A204.1 (cell line): ENCODE results near the gene ZNF592.

Source experiments
- FAIRE-seq: peaks from 2 replicates; lab custom pipeline; 2012; peaks lifted over from hg19 to GRCh38; lab: Jason Lieb, UNC

ZNF592 gene

DNA sequence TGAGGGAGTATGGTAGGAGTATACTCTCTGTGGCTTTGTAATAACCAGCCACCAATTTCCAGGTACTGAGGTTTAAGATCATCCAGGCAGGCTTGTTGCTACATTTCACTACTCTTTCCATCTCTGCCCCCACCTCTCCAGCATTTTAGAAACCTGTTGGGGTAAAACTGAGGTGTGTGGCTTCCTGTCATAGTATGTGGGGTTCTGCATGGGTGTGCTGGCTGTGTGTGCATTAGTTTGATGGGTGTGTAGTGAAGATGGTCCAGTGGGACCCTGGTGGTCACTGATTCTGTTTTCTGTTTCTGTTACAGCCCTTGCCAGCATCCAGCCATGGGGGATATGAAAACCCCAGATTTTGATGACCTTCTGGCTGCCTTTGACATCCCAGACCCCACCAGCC is 34.0 kb downstream of the ZNF592 start:
- FAIRE-seq: no peak

DNA sequence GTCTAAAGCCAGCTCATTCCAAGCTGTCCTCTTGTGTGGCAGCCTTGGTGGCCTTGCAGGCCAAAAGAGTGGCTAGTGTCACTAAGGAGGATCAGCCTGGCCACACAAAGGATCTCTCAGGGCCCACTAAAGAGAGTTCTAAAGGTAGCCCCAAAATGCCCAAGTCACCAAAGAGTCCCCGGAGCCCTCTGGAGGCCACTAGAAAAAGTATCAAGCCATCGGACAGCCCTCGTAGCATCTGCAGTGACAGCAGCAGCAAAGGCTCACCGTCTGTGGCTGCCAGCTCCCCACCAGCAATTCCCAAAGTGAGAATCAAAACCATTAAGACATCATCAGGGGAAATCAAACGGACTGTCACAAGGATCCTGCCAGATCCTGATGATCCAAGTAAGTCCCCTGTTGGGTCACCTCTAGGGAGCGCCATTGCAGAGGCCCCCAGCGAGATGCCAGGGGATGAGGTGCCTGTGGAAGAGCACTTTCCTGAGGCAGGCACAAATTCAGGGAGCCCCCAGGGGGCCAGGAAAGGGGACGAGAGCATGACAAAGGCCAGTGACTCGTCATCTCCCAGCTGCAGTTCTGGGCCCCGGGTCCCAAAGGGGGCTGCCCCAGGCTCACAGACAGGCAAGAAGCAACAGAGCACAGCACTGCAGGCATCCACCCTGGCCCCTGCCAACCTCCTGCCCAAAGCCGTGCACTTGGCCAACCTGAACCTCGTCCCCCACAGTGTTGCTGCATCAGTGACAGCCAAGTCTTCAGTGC is 35.3 kb downstream of the ZNF592 start:
- no peak for FAIRE-seq

DNA sequence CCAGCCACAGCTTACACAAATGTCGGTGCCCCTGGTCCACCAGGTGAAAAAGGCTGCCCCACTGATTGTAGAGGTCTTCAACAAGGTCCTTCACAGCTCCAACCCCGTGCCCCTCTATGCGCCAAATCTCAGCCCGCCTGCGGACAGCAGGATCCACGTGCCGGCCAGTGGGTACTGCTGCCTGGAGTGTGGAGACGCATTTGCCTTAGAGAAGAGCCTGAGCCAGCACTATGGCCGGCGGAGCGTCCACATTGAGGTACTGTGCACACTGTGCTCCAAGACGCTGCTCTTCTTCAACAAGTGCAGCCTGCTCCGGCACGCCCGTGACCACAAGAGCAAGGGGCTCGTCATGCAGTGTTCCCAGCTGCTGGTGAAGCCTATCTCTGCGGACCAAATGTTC is 35.9 kb downstream of the ZNF592 start:
- no peak for FAIRE-seq

DNA sequence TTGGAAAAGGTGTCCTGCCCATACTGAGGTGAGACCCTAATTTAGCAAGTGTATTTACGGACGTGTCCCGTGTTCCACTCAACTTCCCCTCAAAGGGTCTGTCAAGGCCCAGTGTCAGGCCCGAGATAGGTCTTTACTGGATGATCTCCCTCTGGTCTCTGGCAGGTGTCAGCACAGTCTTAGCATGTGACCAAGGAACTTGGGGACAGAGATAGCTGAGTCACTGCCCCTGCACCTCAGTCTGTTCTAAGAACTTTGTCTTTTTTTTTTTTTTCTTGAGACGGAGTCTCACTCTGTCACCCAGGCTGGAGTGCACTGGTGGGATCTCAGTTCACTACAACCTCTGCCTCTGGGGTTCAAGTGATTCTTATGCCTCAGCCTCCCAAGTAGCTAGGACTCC is 36.7 kb downstream of the ZNF592 start:
- no peak for FAIRE-seq

DNA sequence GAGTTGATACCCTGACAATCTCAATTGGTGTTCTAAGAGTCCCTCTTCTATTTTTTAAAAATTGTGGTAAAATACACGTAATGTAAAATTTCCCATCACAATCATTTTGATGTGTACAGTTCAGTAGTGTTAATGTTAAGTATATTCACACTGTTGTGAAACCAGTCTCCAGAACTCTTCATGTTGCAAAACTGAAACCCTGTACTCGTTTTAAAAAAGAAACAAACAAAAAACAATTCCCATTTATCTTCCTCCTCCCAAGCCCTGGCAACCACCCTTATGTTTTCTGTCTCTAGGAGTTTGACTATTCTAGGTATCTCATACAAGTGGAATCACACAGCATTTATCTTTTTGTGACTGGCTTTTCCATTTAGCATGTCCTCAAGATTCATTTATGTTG is 40.1 kb downstream of the ZNF592 start:
- no peak for FAIRE-seq

DNA sequence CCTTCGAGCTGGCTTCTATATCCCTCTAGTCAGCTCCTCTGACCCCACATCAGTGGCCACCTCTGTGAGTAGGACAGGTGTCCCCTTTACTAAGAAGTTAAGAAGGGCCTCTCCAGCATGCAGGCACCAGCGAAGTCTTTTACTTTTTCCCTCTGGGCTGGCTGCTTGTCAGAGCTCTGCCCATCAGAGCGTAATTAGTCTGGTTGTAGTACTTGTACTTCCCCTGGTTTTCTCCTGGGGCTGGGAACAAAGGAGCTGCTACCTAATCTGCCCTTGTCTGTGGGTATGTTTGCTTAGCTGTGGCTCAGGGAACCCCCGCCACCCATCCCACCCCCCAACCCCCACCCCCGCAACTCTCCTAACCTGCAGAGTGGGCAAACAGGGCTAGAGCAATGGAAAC is 41.4 kb downstream of the ZNF592 start:
- no peak for FAIRE-seq

DNA sequence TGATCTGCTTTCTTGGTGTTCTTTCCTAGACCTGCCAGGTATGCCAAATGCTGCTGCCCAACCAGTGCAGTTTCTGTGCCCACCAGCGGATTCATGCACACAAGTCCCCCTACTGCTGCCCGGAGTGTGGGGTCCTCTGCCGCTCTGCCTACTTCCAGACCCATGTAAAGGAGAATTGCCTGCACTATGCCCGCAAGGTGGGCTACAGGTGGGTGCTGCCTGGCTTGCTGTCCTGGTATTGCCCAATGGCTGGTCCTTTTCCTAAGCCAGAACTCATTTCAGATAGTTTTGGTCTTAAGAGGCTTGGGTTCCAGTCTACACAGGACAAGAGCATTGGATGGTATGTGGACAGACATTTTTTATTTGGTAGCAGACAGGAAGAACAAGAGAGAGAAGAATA is 42.3 kb downstream of the ZNF592 start:
- FAIRE-seq: no peak

DNA sequence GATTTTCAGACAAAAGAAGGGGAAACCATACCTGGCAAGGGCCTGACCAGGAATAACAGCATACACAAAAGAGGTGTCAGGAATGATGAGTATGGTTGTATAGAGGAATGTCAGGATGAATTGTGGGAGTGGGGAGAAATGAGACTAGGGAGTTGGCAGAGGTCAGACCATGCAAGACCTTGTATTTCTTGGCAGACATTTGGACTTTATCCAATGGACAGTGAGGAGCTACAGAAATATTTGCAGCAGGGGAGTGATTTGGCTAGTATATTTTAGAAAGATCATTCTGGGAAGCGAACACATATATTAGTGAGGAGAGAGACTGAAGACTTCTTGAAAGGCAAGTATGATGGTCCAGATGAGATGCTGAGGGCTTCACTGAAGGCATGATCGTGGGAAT is 43.4 kb downstream of the ZNF592 start:
- no peak for FAIRE-seq

DNA sequence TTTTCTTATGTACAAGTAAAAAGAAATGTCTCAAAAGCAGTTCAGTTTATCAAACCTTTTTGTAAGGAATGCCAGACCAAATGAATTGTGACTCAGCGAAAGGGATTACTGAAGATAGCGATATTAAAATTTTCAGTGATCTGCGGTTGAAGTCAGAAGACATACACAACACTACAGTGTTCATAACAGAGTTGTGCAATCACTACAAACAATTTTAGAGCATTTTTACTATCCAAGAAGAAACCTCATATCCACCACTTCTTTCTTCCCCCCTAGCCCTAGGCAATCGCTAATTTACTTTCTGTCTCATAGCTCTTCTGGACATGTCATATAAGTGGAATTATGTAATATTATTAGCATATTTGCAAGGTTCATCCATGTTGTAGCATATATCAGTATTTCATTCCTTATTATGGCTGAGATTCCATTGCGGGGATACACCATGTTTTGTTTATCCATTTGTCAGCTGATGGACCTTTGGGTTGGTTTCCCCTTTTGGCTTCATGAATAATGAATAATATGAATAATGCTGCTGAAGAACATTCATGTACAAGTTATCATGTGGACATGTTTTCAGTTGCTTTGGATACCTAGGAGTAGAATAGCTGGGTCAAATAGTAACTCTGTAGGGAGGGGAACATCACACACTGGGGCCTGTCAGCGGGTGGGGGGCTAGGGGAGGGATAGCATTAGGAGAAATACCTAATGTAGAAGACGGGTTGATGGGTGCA is 45.2 kb downstream of the ZNF592 start:
- no peak for FAIRE-seq

DNA sequence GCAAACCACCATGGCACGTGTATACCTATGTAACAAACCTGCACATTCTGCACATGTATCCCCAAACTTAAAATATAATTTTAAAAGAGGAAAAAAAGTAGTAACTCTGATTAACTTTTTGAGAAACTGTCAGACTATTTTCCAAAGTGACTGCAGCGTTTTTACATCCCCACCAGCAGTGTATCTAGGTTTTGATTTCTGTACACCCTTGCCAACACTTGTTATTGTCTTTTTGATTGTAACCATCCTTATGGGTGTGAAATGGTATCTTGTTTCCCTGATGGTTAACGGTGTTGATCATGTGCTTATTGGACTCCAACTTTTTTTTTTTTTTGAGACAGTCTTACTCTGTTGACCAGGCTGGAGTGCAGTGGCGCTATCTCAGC is 45.8 kb downstream of the ZNF592 start:
- no peak for FAIRE-seq

DNA sequence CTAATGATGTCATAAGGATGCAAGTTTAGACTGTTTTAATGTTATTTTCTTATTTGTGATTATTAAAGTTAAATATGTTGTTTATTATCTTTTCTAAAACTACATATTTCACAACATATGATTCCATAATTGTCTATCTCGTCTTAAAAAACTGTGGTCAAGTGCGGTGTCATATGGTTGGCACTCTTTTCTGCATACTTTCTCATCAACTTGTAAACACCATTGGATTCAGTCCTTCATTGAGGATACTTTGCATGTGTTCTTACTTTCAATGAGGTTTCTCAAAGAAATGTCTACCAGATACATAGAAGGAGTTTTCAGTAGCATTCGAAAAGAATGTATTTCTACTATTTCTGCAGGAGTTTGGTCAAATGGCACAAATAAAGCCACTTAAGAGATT is 46.8 kb downstream of the ZNF592 start:
- FAIRE-seq: no peak

DNA sequence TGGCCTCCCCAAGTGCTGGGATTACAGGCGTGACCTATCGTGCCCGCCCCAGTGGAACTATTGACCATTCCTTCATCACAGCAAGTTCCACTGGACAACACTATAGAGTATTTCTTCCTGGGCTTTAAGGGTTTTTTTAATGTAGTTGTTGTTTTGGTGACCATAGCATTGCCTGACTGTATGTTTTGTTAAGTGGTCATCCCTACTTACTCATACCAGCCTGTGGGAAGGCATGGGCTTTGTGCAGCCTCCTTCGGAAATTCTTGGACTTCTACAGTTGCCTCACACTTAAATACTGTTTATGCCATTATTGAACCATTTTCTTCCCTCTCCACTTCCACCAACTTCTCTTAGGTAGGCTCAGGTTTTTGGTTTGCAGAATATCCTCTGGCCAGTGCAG is 48.8 kb downstream of the ZNF592 start:
- no peak for FAIRE-seq

DNA sequence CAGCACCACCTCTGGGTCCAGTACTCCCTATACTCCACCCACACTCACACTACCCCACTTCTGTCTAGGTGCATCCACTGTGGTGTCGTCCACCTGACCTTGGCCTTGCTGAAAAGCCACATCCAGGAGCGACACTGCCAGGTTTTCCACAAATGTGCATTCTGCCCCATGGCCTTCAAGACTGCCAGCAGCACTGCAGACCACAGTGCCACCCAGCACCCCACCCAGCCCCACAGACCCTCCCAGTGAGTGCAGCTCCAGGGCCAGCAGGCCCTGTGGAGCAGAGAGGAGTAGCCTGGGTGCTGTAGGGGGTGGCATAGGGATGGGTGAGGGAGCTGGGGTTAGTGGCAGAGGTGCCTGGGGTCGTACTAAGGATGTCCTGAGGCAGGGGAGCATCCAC is 49.4 kb downstream of the ZNF592 start:
- no peak for FAIRE-seq

DNA sequence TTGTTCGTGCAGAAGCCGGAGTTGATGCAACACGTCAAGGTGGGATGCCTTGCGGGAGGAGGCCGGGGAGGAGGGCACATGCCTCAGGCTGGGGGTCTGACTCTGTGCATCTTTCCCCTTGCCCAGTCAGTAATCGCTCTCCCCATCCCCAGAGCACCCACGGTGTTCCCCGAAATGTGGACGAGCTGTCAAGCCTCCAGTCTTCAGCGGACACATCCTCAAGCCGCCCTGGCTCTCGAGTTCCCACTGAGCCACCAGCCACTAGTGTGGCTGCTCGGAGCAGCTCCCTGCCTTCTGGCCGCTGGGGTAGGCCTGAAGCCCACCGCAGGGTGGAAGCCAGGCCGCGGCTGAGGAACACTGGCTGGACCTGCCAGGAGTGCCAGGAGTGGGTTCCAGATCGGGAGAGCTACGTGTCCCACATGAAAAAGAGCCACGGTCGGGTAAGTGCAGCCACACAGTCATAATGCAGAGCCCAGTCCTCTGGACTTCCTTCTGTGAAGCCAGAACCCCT is 50.1 kb downstream of the ZNF592 start:
- FAIRE-seq: no peak

DNA sequence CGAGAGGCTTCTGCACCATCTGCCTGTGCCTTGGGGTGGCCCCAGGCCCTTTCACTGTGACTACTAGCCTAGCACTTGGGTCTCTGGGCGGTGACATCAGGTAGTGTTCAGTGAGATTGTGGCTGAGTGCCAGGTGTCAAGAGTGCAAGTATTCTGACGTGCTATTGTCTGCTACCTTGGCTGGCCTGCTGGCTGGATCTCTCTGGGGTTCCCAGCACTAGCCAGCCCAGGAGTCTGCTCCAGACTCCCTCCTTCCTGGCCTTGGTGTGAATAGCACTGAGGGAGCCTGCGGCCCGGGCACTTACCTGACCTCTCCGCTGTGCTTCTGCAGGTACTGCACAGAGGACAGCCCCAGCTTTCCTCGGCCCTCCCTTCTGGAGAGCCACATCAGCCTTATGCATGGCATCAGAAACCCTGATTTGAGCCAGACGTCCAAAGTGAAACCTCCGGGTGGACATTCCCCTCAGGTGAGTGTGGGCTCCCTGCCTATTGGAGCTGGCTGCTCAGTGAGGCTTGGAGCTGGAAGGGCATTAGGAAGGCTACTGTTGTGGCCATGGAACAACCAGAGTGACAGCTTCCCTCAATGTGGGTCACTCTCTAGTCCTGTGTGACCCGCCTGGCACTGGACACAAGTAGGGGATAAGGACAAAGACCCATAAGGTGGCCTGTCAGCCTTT is 51.3 kb downstream of the ZNF592 start:
- no peak for FAIRE-seq

DNA sequence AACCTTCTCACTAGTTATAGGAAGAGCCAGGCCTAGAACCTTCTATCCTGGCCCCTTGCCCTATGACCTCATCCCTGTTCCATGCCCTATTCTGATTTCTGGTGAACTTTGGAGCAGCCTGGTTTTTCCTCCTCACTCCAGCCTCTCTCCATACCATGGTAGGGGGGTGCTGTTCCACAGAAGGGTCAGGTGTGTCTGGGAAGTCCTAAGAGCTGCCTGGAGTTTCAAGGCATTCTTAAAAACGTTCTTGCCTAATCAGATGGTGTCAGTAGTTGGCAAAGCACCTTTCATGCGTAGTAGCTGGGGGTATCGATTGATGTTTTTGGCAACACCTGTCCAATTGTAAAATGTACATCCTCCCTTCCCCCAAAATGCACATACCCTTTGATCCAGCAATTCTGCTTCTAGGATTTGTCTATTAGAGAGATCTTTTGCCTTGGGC is 52.0 kb downstream of the ZNF592 start:
- no peak for FAIRE-seq

DNA sequence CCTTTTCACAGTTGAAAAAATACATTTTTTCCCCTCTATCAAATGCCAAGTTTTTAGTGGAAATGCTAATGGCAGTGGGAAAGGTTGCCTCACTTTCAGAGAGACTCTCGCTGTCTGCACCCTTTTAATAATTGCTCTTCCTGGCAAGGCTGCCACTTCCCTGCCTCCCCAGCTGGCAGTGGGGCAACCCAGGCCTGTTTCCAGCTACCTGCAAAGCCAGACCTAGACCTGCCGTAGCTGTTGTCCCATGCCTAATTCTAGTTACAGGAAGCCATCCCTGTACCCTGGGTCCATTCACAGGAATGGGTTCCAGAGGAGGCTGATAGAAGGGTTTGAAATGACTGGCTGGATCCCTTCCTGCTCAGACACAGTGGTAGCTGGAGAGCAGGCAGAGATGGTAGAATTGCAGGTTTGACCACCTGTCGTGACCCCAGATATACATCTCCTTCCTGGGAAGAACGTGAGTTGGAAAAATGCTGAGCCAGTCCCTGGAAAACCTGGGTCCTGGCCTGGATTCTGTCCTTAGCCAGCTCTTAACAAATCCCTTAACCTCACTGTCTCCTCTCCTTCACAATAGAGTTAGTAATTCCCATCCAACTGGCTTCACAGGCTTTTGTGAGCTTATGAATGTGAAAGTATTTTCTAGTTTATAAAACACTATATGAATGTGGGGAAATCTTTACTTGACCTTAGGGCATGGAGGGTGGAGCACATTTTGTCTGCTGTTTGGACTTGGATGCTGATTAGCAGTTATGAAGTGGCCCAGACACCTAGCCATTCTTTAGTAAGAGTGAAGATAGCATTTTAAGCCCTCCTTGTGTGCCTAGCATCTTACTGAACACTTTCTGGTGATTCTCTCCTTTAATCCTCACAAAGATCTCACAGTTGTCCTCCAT is 55.9 kb downstream of the ZNF592 start:
- no peak for FAIRE-seq

DNA sequence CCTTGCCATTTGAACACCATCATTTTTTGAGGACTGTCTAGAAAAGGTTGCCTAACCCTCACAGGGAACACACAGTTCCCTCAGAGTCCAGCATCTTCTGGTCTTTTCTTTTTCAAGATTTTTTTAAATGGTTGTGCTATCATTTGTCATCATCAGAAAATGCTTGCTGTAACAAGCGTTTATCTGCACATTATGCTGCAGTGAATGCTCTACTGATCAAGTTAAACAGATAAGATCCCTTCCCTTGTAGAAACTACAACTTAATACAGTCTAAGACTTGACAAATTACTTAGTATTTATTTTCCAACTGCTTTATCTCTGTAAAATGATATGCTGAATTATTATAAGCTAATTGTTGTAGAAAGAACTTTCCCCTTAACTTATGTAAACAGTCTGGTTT is 56.8 kb downstream of the ZNF592 start:
- no peak for FAIRE-seq

DNA sequence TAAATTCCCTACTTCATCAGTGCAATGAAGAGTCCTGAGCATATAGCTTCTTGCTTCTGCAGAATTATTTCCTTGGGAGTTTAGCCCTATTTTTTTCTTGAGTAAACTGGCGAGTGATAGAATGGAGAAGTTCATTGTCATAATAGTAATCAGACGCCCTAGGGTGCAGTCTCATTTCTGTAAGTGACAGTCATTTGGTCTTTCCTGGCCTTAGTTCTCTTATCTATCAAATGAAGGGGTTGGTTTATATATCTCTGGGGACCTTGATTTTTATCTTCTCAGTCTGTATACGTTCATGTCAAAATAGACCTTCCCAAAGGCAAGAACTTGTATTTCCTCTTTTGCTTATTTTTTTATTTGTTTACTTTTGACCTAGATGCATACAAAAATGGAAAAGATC is 58.8 kb downstream of the ZNF592 start:
- no peak for FAIRE-seq

DNA sequence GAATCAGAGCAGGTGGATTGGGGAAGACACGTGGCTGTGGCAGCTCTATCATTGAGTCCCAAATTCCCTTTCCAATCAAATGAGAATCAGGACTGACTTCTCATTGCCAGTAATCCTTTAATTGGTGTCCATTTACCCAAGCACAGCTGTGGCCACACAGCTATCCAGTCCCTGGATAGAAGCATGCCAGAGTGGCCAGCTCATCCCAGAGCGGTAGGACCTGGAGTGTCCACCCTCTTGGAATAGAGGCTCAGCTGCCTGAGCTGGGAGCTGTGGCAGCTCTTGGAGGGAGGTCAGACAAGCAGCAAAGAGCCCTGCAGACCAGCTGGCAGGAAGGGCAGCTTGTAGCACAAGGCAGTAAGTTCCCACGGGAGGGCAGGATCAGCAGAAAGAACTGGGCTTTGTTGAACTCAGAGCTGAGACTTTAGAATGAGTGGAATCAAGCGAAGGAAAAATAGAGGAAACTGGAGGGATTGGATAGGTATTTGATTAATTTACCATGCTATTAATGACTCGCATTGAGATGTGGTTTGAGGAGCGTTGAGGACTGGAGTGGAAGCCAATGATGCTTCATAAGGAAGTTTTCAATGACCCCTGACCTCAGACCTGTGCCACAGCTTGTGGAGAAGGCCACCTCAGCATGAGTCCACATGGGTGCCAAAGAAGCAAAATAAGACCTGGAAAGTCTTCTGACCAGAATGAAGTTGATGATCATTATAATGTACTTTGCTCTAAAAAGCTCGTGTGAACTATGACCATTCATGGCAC is 61.9 kb downstream of the ZNF592 start:
- FAIRE-seq: no peak

DNA sequence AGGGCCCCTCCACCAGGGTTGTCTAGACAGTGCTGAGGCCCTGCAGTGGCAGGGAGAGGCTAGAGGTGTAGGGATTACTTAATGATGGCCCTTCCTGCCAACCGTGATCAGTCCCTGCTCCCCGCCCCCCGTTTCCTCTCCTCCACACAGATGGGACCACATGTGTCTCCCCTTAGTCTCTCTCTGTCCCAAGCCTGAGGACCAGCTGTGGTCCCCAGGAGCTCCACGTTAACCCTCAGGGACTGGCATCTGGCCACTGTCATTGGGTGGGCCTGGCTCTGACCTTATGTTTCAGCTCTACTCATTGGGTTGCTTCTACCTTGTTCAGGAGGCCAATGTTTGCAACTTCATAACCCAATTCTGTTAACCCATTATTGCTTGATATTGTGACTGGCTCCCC is 62.8 kb downstream of the ZNF592 start:
- no peak for FAIRE-seq
